ENCODE data around the gene TRIM44.

DNA sequence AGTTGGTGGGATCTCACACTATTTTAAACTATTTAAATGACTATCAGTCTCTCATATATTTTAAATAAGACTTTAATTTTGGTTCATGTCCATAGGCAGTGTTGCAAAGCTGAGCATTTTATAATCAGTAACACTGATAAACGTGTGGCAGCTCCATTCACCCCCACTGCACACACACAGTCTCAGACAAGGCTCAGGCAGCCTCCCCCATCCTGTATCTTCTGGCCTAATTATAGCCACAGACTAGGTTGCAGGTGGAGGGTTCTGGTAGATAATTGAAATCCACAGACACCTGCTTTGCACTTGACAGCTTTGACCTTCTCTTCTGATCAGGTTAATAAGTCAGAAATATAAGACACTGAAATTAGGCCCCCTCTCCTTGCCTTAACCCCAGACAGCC is 162.8 kb downstream of the TRIM44 start:
- no peak for TF ChIP-seq POLR2A (IDR thresholded peaks at IDR 0.05; ENCODE audit: extremely low read depth, insufficient read length)
- TF ChIP-seq, protein P1, sequence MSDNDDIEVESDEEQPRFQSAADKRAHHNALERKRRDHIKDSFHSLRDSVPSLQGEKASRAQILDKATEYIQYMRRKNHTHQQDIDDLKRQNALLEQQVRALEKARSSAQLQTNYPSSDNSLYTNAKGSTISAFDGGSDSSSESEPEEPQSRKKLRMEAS (IDR thresholded peaks at IDR 0.05; ENCODE audit: low read depth, low read length), result no peak
